Activated naive CD8-positive, alpha-beta T cell treated with anti-CD3 and anti-CD28 coated beads for 36 hours (primary cell): ENCODE measurements around the gene SLC27A3. TPM values are rescaled to one million over a fixed set of nuclear protein-coding genes. Genes with fewer than 3 reads are reported as not detected.

Source experiments
- total RNA-seq, 2 experiments: library from RNA; stranded (reverse); gene quantifications; one replicate each; pipeline ENCODE4 v1.2.3, GENCODE V29; 2021

The SLC27A3 gene
- total RNA-seq, 2 experiments from 2014 or later: 6.4 to 6.9 TPM

Other genes starting within 250 kb of the SLC27A3 start
- gene S100A6, start 239.4 kb upstream of the SLC27A3 start, total RNA-seq: 100 to 1,000 TPM; 144 to 155 TPM
- gene S100A5, start 234.5 kb upstream of the SLC27A3 start, total RNA-seq: 1 to 10 TPM; 1.2 to 1.6 TPM
- gene S100A4, start 229.6 kb upstream of the SLC27A3 start, total RNA-seq: 10 to 100 TPM; 44.7 to 44.9 TPM
- not detected for gene S100A3, start 226.1 kb upstream of the SLC27A3 start, total RNA-seq
- gene S100A2, start 209.6 kb upstream of the SLC27A3 start, total RNA-seq: under 1 TPM in 1 of 2 experiments, not detected in 1; 0.60 TPM
- gene S100A16, start 162.3 kb upstream of the SLC27A3 start, total RNA-seq: not detected
- gene S100A14, start 159.1 kb upstream of the SLC27A3 start, total RNA-seq: not detected
- gene S100A13, start 147.9 kb upstream of the SLC27A3 start, total RNA-seq: 1 to 10 TPM; 5.7 to 5.9 TPM
- not detected for gene S100A1, start 147.0 kb upstream of the SLC27A3 start, total RNA-seq
- gene CHTOP, start 141.3 kb upstream of the SLC27A3 start, total RNA-seq: 10 to 100 TPM; 94.3 to 98.1 TPM
- gene SNAPIN, start 116.7 kb upstream of the SLC27A3 start, total RNA-seq: 10 to 100 TPM; 32.9 to 34.7 TPM
- 100 to 1,000 TPM; 419 to 431 TPM for gene ILF2, start 104.4 kb upstream of the SLC27A3 start, total RNA-seq
- gene NPR1, start 96.7 kb upstream of the SLC27A3 start, total RNA-seq: under 1 TPM in 1 of 2 experiments, not detected in 1; 0.06 TPM
- 10 to 100 TPM; 47.9 to 48.0 TPM for gene INTS3, start 47.4 kb upstream of the SLC27A3 start, total RNA-seq
- 10 to 100 TPM; 49.4 to 53.1 TPM for gene GATAD2B, start 147.6 kb downstream of the SLC27A3 start, total RNA-seq
- gene DENND4B, start 171.3 kb downstream of the SLC27A3 start, total RNA-seq: 10 to 100 TPM; 90.2 to 91.4 TPM
- gene CRTC2, start 183.2 kb downstream of the SLC27A3 start, total RNA-seq: 10 to 100 TPM; 56.4 to 67.0 TPM
- gene SLC39A1, start 188.1 kb downstream of the SLC27A3 start, total RNA-seq: 10 to 100 TPM; 60.6 to 63.1 TPM
- gene CREB3L4, start 192.5 kb downstream of the SLC27A3 start, total RNA-seq: 1 to 10 TPM; 6.8 to 7.3 TPM
- gene JTB, start 202.3 kb downstream of the SLC27A3 start, total RNA-seq: 100 to 1,000 TPM; 204 to 214 TPM
- 10 to 100 TPM; 48.7 to 53.5 TPM for gene RAB13, start 210.9 kb downstream of the SLC27A3 start, total RNA-seq
- 1,000 to 10,000 TPM; 1,340 to 1,924 TPM for gene RPS27, start 215.4 kb downstream of the SLC27A3 start, total RNA-seq